Omental fat pad (tissue), 4 donors: ENCODE data around the gene UST. TPM values are rescaled to one million over a fixed set of nuclear protein-coding genes. Genes with fewer than 3 reads are reported as not detected.

Experiments used
- ATAC-seq: fragments of 150-250 bp; one replicate; pipeline ENCODE4 v1.9.1; 2016; ENCODE audit warnings: mild to moderate bottlenecking, moderate library complexity; ENCODE audit not compliant: low FRiP score
- DNase-seq: peaks from one replicate; pipeline ENCODE4 v3.0.0-alpha.2; 2019; ENCODE audit warnings: low spot score
- total RNA-seq, 4 donors: library from RNA; depleted of rRNA; stranded (reverse); fragments of >200 nt; gene quantifications; one replicate each; pipeline ENCODE4 v1.1.0, GENCODE V29; 2016
- TF ChIP-seq, protein P1 (sequence below), 3 donors: fragments of 450-650 bp; IDR thresholded peaks; one replicate each; pipeline ENCODE4 v1.5.1; 2016 to 2017; ENCODE audit warnings: antibody characterized with exemption in 3 of 3, mild to moderate bottlenecking in 3 of 3, moderate library complexity in 2 of 3

The UST gene
- total RNA-seq, 4 donors from 2014 or later: 9.2 to 20.8 (median 15.0) TPM

- TF ChIP-seq, protein P1, sequence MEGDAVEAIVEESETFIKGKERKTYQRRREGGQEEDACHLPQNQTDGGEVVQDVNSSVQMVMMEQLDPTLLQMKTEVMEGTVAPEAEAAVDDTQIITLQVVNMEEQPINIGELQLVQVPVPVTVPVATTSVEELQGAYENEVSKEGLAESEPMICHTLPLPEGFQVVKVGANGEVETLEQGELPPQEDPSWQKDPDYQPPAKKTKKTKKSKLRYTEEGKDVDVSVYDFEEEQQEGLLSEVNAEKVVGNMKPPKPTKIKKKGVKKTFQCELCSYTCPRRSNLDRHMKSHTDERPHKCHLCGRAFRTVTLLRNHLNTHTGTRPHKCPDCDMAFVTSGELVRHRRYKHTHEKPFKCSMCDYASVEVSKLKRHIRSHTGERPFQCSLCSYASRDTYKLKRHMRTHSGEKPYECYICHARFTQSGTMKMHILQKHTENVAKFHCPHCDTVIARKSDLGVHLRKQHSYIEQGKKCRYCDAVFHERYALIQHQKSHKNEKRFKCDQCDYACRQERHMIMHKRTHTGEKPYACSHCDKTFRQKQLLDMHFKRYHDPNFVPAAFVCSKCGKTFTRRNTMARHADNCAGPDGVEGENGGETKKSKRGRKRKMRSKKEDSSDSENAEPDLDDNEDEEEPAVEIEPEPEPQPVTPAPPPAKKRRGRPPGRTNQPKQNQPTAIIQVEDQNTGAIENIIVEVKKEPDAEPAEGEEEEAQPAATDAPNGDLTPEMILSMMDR (IDR thresholded peaks at IDR 0.05): no peak
- ATAC-seq: no peak
- DNase-seq: no peak
Observed at GRCh38 chr6:148928811-148929210, 182.0 kb downstream of the UST start.

- DNase-seq (no peak), ATAC-seq (no peak)
- TF ChIP-seq, protein P1 (IDR thresholded peaks at IDR 0.05): no peak
Observed at GRCh38 chr6:148932208-148932607, 185.4 kb downstream of the UST start.

DNA sequence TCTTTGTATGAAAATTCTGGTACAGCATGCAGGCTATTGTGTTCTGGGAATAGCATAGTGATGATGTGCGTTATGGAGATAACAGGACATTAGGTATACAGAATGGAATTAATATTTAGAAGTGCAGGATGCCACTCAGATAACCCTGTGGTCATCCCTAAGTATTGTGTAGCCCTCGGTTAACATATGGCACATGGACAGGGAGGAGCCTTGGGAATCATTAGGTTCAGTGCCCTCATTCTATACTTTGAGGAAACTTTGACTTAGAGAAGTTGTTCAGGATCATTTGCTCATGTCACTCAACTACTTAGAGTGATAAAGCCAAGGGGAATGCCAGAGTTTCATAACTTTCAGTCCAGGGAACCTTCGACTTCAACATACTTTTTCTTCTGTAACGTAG is 185.9 kb downstream of the UST start:
- DNase-seq: no peak
- ATAC-seq: no peak
- TF ChIP-seq, protein P1 (IDR thresholded peaks at IDR 0.05): no peak

DNA sequence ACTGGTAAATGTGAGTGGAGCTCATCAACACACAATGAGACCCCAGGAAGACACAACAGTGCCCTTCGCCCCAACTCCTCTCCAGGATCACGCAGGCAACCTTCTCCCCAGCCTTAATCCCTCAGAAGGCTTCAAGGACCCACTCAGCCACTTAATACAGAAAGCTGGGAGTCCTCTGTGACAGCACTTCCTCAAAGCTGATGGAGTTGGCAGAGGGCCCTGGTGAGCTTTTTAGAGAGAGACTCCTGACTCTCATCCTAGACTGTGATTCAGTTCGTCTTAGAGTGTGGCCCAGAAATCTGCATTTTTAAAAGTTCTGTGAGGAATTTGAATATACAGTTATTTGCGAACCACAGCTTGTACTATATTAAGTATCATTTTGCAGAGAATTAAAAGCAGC is 187.7 kb downstream of the UST start:
- no peak for ATAC-seq
- TF ChIP-seq, protein P1 (IDR thresholded peaks at IDR 0.05): no peak
- no peak for DNase-seq

DNA sequence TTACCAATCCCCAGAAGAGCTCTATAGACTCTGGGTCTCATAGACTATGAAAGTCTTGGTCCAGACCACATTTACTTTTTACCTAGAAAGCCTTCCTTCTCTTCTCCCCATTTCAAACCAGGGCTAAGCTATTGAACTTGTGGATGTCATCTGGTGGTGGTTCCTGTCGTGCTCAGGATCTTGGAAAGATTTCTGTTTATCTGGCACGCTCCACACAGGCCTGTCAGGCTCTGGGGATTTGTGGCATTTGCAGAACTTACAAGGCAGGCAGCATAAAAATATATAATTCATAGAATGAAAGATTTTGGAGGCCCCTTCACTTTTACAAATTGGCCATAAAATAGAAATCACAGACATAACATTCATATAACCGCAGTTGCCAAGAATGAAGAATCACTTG is 188.1 kb downstream of the UST start:
- ATAC-seq (no peak), DNase-seq (no peak)
- TF ChIP-seq, protein P1 (IDR thresholded peaks at IDR 0.05): no peak

DNA sequence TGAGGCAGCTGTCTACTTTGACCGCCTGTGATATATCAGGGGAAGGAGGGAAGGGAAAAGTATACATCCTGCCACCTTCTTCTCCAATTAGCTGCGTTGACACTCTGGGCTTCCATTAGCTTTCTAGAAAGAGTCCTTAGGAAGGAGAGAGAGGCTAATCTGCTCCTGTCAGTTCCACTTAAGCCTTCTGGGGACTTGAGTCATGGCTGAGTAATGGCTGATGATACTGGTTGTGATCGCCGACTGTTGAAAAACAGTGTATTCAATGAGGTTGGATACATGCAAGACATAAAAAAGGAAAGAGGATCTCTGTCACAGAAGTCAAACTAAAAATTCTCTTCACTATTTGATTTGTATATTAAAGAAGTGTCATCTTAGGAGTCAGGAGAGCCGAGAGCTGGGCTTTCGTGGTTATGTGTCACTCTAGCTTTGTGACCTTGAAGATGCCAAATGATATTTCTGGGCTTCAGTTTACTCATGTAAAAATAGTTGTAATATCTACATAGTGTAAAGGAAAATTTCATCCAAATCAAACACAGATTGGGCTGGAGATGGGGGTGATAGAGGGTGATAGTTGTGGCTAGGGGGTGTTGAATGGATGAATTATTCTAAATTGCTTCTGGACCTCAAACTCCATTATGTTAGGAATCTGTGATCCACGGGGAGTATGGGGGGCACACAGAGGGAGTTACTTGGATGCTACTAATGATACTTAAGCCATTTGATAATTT is 189.0 kb downstream of the UST start:
- TF ChIP-seq, protein P1 (IDR thresholded peaks at IDR 0.05): no peak
- ATAC-seq (no peak), DNase-seq (no peak)

GRCh38 chr6:148943451-148943850 is 196.6 kb downstream of the UST start:
- no peak for ATAC-seq
- no peak for DNase-seq
- TF ChIP-seq, protein P1 (IDR thresholded peaks at IDR 0.05): no peak
